GM12878 (cell line): ENCODE data around the gene MEIKIN. TPM values are rescaled to one million over a fixed set of nuclear protein-coding genes. Genes with fewer than 3 reads are reported as not detected.
"Not testable (repeated sequence)": the region's sequence is repeated elsewhere in the genome, so short reads cannot be mapped to it uniquely, and the experiment has no call there.

Experiments
- ATAC-seq: fragments of 200-7000 bp; cut with Tn5 transposase; 3 replicates; pipeline ENCODE4 v1.9.1; 2020; ENCODE audit warnings: mild to moderate bottlenecking, moderate library complexity
- BruUV-seq: library from RNA; stranded (reverse); fragments of 400-500 nt; replicated peaks from 2 replicates; lab custom pipeline; 2021; lab: Mats Ljungman, UMichigan
- CTCF ChIA-PET: fragments of 300-600 bp; sonication (Branson Sonifier 250); formaldehyde crosslinking; extraction: SDS; loops from one replicate; lab custom pipeline; 2021; ENCODE audit warnings: inconsistent platforms; lab: Yijun Ruan, JAX
- POLR2A ChIA-PET: fragments of 350-600 bp; formaldehyde crosslinking; extraction: SDS; loops from one replicate; lab custom pipeline; 2021; ENCODE audit warnings: inconsistent platforms; lab: Charles Lee
- RAD21 ChIA-PET: fragments of 300-600 bp; sonication (Branson Sonifier 250); formaldehyde crosslinking; loops from one replicate; lab custom pipeline; 2023; ENCODE audit warnings: antibody characterized with exemption; ENCODE audit not compliant: unreplicated experiment; lab: Charles Lee
- SMC1A ChIA-PET: fragments of 300-600 bp; sonication (Branson Sonifier 250); formaldehyde crosslinking; loops from one replicate; lab custom pipeline; 2023; ENCODE audit not compliant: unreplicated experiment, uncharacterized antibody; lab: Charles Lee
- DNase-seq: peaks from one replicate; pipeline ENCODE4 v3.0.0-alpha.2; 2011; ENCODE audit warnings: low read depth, low spot score
- FAIRE-seq: peaks from 3 replicates; lab custom pipeline; 2011; peaks lifted over from hg19 to GRCh38; lab: Jason Lieb, UNC
- H2AFZ ChIP-seq: 2 replicates; pipeline ENCODE4 v1.6.0; 2011; ENCODE audit warnings: low read depth, low read length, control low read depth; ENCODE audit not compliant: control insufficient read depth
- H3K27ac ChIP-seq: 2 replicates; pipeline ENCODE4 v1.5.1; 2011; ENCODE audit warnings: control low read depth; ENCODE audit not compliant: control insufficient read depth, insufficient read depth
- H3K27me3 ChIP-seq, 2 experiments: replicated peaks in 1 of 2; 2 replicates each; pipeline versions ENCODE4 v1.6.0 to v1.6.1; 2011; ENCODE audit warnings: low read length in 1 of 2; ENCODE audit not compliant: control insufficient read depth in 2 of 2, insufficient read depth in 2 of 2
- H3K36me3 ChIP-seq, 2 experiments: 2 replicates each; pipeline ENCODE4 v1.5.1; 2011; ENCODE audit warnings: low read length in 1 of 2; ENCODE audit not compliant: control insufficient read depth in 2 of 2, insufficient read depth in 2 of 2
- H3K4me1 ChIP-seq: 2 replicates; pipeline ENCODE4 v1.6.1; 2011; ENCODE audit warnings: mild to moderate bottlenecking, low read length, moderate library complexity, mixed read lengths; ENCODE audit not compliant: control insufficient read depth, insufficient read depth
- H3K4me2 ChIP-seq: 2 replicates; pipeline ENCODE4 v1.6.0; 2011; ENCODE audit warnings: control low read depth; ENCODE audit not compliant: control insufficient read depth, insufficient read depth
- H3K4me3 ChIP-seq: fragments of 200-600 bp; sonication (generic); 2 replicates; pipeline ENCODE4 v1.5.1; 2016
- H3K79me2 ChIP-seq: 2 replicates; pipeline ENCODE4 v1.6.0; 2011; ENCODE audit warnings: low read length; ENCODE audit not compliant: control insufficient read depth, insufficient read depth
- H3K9ac ChIP-seq: 2 replicates; pipeline ENCODE4 v1.8.0; 2011; ENCODE audit warnings: low read length, control low read depth, mixed read lengths; ENCODE audit not compliant: control insufficient read depth, insufficient read depth
- H3K9me3 ChIP-seq: replicated peaks from 3 replicates; pipeline ENCODE4 v1.5.1; 2011; ENCODE audit warnings: mild to moderate bottlenecking, low read length; ENCODE audit not compliant: control insufficient read depth, insufficient read depth
- H4K20me1 ChIP-seq: 2 replicates; pipeline ENCODE4 v1.6.0; 2011; ENCODE audit not compliant: control insufficient read depth, insufficient read depth
- HDGF ChIP-seq: fragments of 450-650 bp; IDR thresholded peaks from 2 replicates; pipeline ENCODE4 v1.6.1; 2016; ENCODE audit warnings: antibody characterized with exemption
- MYC ChIP-seq: IDR thresholded peaks from 2 replicates; pipeline ENCODE4 v1.6.1; 2011; ENCODE audit warnings: mild to moderate bottlenecking, low read length, moderate library complexity, inconsistent platforms; ENCODE audit not compliant: insufficient read depth, insufficient replicate concordance, insufficient read length, severe bottlenecking
- NBN ChIP-seq: fragments of 450-650 bp; IDR thresholded peaks from 2 replicates; pipeline ENCODE4 v1.6.1; 2016
- NR2C1 ChIP-seq: fragments of 450-650 bp; IDR thresholded peaks from 2 replicates; pipeline ENCODE4 v1.6.1; 2017; ENCODE audit warnings: antibody characterized with exemption, mild to moderate bottlenecking, moderate library complexity
- RELA ChIP-seq: fragments of 450-650 bp; IDR thresholded peaks from 2 replicates; pipeline ENCODE4 v1.8.0; 2014; ENCODE audit warnings: borderline replicate concordance; ENCODE audit not compliant: partially characterized antibody
- SIN3A ChIP-seq: IDR thresholded peaks from 2 replicates; pipeline ENCODE4 v1.6.1; 2012; ENCODE audit warnings: low read depth, low read length, improper control_type of control experiment
- WGBS: methylation state at CpG from one replicate; pipeline ENCODE4 v1.1.6; 2016; ENCODE audit warnings: low lambda C conversion rate; ENCODE audit not compliant: insufficient replicate concordance, insufficient coverage; ENCODE audit errors: missing lambda C conversion rate; 5-methylcytosine and 5-hydroxymethylcytosine counted together
- in situ Hi-C: fragments of 300-500 bp; cut with MboI; formaldehyde crosslinking; loops from 9 replicates; pipeline ENCODE4 v1.14.3; 2018; ENCODE audit warnings: mixed read lengths
- intact Hi-C: fragments of 100-400 bp; cut with micrococcal nuclease; formaldehyde crosslinking; loops from one replicate; pipeline ENCODE4 v1.14.2; 2022; ENCODE audit not compliant: unreplicated experiment
- polyA plus RNA-seq, 11 experiments: library from polyadenylated mRNA; depleted of rRNA in 4 of 11; unstranded in 6 of 11; stranded (reverse) in 5 of 11; fragments of >200 nt; fragmentation: Nextera tagmentation in 4 of 11; fragmentation: Illumina TruSeq in 1 of 11; extraction: Ambion mirVana in 4 of 11; extraction: Trizol in 1 of 11; gene quantifications; 1 replicate in 1 of 11; 2 replicates in 10 of 11; pipeline versions ENCODE4 v1.2.1 to v1.2.3, GENCODE V29; 2011 to 2016; ENCODE audit warnings: inconsistent platforms in 2 of 11, missing spikeins in 2 of 11, low read depth in 1 of 11
- total RNA-seq, 4 experiments: library from RNA; depleted of rRNA in 3 of 4; stranded (reverse); fragments of >200 nt in 3 of 4; fragmentation: Illumina TruSeq in 1 of 4; extraction: Trizol in 1 of 4; gene quantifications; 2 replicates each; pipeline versions ENCODE4 v1.2.1 to v1.2.3, GENCODE V29; 2013 to 2021

Gene MEIKIN
- total and polyA plus RNA-seq, 10 of the 15 experiments (the other 5 are each of a cell fraction or from before 2014, with no cell fraction given): not detected

DNA sequence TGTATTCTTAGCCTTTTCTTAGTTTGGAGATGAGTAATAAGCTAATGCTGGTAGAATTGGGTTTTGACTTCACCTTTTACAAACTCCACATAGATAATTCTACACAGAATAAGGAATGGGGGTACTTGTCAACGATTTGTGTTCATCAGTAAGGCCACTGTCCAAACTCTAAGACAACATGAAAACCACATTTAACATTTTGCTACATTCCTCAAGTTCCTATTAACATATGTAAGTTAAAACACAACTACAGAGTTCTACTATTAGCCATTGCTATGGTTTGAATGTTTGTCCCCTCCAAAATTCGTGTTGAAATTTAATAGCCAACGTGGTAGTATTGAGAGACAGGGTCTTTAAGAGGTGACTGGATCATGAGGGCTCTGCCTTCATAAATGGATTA lies 31.9 kb downstream of the MEIKIN start:
- H2AFZ ChIP-seq: no peak overlapping the region
- in situ Hi-C loops: no loop called here
- TF ChIP-seq NR2C1 (no peak), RELA (no peak)
- BruUV-seq: no TSS peak
- RAD21 ChIA-PET: no interaction called here
- H3K9me3 ChIP-seq: no peaks in the 10 kb centered on the region
- H3K4me2 ChIP-seq: no peak overlapping the region
- SMC1A ChIA-PET: interaction anchor here (0.6 to 1.5 kb wide), 2 partner anchors 33 to 107 kb away, joined by 3 to 4 read pairs; no protein-coding TSS in a partner anchor
- intact Hi-C loops: no loop called here
- 0% methylated on average over 3 of the region's 3 CpGs for WGBS
- H3K27me3 ChIP-seq: no peaks in the 10 kb centered on the region; a peak in 1 of 4 replicates
- CTCF ChIA-PET: interaction anchor here (0.6 to 0.9 kb wide), 2 partner anchors 277 to 917 kb away, joined by 3 read pairs; no protein-coding TSS in a partner anchor
- no peak for FAIRE-seq
- POLR2A ChIA-PET: no interaction called here
- H3K4me1 ChIP-seq: no peaks in the 10 kb centered on the region
- H3K9ac ChIP-seq: no peak overlapping the region
- H3K79me2 ChIP-seq: no peaks in the 10 kb centered on the region
- no peak overlapping the region for H3K27ac ChIP-seq
- DNase-seq: no peak
- no peak for ATAC-seq
- no peaks in the 10 kb centered on the region for H3K36me3 ChIP-seq
- no peaks in the 10 kb centered on the region for H4K20me1 ChIP-seq
- no peak overlapping the region for H3K4me3 ChIP-seq

DNA sequence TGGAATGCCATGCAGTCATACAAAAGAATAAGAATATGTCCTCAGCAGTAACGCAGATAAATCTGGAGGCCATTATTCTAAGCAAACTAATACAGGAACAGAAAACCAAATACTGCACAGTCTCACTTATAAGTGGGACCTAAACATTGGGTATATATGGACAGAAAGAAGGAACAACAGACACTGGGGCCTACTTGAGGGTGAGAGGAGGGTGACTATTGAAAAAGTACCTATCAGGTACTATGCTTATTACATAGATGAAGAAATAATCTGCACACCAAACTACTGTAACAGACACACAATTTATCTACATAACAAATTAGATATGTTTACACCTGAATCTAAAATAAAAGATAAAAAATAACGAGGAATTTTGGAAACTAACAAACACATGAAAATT lies 38.8 kb downstream of the MEIKIN start:
- H3K4me1 ChIP-seq: no peaks in the 10 kb centered on the region
- no peak overlapping the region for H3K4me3 ChIP-seq
- FAIRE-seq (no peak), ATAC-seq (no peak), DNase-seq (no peak)
- no peak overlapping the region for H3K27ac ChIP-seq
- intact Hi-C loops (no loop called here), in situ Hi-C loops (no loop called here)
- no peak overlapping the region for H3K9ac ChIP-seq
- CTCF ChIA-PET: no interaction called here
- H3K27me3 ChIP-seq: peaks cover 0 to 2% of the 10 kb centered on the region in 2 experiments; a peak in 1 of 4 replicates
- H3K79me2 ChIP-seq: no peaks in the 10 kb centered on the region
- no peak overlapping the region for H3K4me2 ChIP-seq
- H4K20me1 ChIP-seq: no peaks in the 10 kb centered on the region
- H2AFZ ChIP-seq: no peak overlapping the region
- SMC1A ChIA-PET: no interaction called here
- POLR2A ChIA-PET: no interaction called here
- H3K9me3 ChIP-seq: no peaks in the 10 kb centered on the region
- no TSS peak for BruUV-seq
- no peaks in the 10 kb centered on the region for H3K36me3 ChIP-seq
- 14% methylated on average over 2 of the region's 2 CpGs for WGBS
- RAD21 ChIA-PET: no interaction called here
- no peak for TF ChIP-seq SIN3A
- TF ChIP-seq MYC: no peak
- no peak for TF ChIP-seq HDGF
- TF ChIP-seq NBN: no peak

GRCh38 chr5:131902266-131902665 lies 43.2 kb downstream of the MEIKIN start:
- intact Hi-C loops, H3K4me1 ChIP-seq, BruUV-seq, H3K79me2 ChIP-seq, SMC1A ChIA-PET, H3K27ac ChIP-seq, RAD21 ChIA-PET, H3K36me3 ChIP-seq, FAIRE-seq, CTCF ChIA-PET, DNase-seq, H3K9me3 ChIP-seq, H3K9ac ChIP-seq, H3K27me3 ChIP-seq, H4K20me1 ChIP-seq, ATAC-seq, in situ Hi-C loops, POLR2A ChIA-PET, H2AFZ ChIP-seq, H3K4me2 ChIP-seq, H3K4me3 ChIP-seq: not testable (repeated sequence)
- WGBS: 0% methylated on average over 1 of the region's 1 CpG
